Fibroblast of lung (primary cell): Measurements from ENCODE around the gene MOB1A.

Experiments used
- EZH2 ChIP-seq: IDR thresholded peaks from 2 replicates; pipeline ENCODE4 v1.5.1; 2012; ENCODE audit warnings: low read length, control low read depth, mild to moderate bottlenecking; ENCODE audit errors: missing control alignments
- TF ChIP-seq, protein P1 (sequence below), 2 donors: IDR thresholded peaks in 1 of 2; conservative IDR thresholded peaks in 1 of 2; 1 replicate in 1 of 2; 2 replicates in 1 of 2; pipeline ENCODE4 v1.5.1; 2011 to 2012; ENCODE audit warnings: low read length in 2 of 2, control low read depth in 1 of 2, inconsistent platforms in 1 of 2, low read depth in 1 of 2, mild to moderate bottlenecking in 1 of 2

DNA sequence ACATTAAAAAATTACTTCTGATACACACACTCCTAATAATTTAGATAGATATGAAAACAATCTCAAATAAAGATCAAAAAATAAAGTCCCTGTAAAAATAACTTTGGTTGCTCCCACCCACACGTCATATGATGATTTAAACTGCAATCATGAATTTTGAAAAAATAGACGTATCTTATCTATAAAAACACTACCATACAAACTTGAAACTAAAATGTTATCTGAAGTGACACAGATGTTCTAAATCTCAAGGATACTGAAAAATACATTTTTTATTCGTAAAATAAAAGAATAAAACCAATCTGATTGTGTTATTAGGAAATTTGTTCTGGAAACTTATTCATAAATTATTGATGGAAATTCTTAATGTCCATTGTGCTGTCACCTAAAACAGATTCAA is 22.8 kb downstream of the MOB1A start:
- TF ChIP-seq, protein P1, sequence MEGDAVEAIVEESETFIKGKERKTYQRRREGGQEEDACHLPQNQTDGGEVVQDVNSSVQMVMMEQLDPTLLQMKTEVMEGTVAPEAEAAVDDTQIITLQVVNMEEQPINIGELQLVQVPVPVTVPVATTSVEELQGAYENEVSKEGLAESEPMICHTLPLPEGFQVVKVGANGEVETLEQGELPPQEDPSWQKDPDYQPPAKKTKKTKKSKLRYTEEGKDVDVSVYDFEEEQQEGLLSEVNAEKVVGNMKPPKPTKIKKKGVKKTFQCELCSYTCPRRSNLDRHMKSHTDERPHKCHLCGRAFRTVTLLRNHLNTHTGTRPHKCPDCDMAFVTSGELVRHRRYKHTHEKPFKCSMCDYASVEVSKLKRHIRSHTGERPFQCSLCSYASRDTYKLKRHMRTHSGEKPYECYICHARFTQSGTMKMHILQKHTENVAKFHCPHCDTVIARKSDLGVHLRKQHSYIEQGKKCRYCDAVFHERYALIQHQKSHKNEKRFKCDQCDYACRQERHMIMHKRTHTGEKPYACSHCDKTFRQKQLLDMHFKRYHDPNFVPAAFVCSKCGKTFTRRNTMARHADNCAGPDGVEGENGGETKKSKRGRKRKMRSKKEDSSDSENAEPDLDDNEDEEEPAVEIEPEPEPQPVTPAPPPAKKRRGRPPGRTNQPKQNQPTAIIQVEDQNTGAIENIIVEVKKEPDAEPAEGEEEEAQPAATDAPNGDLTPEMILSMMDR (conservative IDR thresholded peaks at IDR 0.05 in 1 of 2, IDR thresholded peaks at IDR 0.05 in 1 of 2; ENCODE audit: low read depth in 1 of 2, low read length in 2 of 2): no peak
- TF ChIP-seq EZH2: no peak
